Calu3 (cell line): ENCODE results near the gene PDGFRB. TPM values are rescaled to one million over a fixed set of nuclear protein-coding genes. Genes with fewer than 3 reads are reported as not detected.

Experiments used
- BruUV-seq: library from RNA; stranded (reverse); fragments of 400-500 nt; replicated peaks from 2 replicates; lab custom pipeline; 2021; lab: Mats Ljungman, UMichigan
- CTCF ChIA-PET: fragments of 300-600 bp; sonication (Branson Sonifier 250); formaldehyde crosslinking; loops from one replicate; lab custom pipeline; 2022; ENCODE audit warnings: antibody characterized with exemption; lab: Charles Lee
- DNase-seq: peaks from one replicate; pipeline ENCODE4 v3.0.0; 2022
- H3K27ac Mint-ChIP-seq: one replicate; pipeline ENCODE4 v1.8.0; 2022; ENCODE audit warnings: mixed read lengths; ENCODE audit not compliant: unreplicated experiment
- H3K27me3 Mint-ChIP-seq: one replicate; pipeline ENCODE4 v1.8.0; 2022; ENCODE audit warnings: mixed read lengths; ENCODE audit not compliant: unreplicated experiment
- H3K36me3 Mint-ChIP-seq: one replicate; pipeline ENCODE4 v1.8.0; 2022; ENCODE audit warnings: mild to moderate bottlenecking, moderate library complexity, mixed read lengths; ENCODE audit not compliant: insufficient read depth, unreplicated experiment
- H3K4me1 Mint-ChIP-seq: one replicate; pipeline ENCODE4 v1.8.0; 2022; ENCODE audit warnings: mild to moderate bottlenecking, low read depth, mixed read lengths; ENCODE audit not compliant: unreplicated experiment
- H3K4me3 Mint-ChIP-seq: one replicate; pipeline ENCODE4 v1.8.0; 2022; ENCODE audit warnings: mild to moderate bottlenecking, low read depth, moderate library complexity, mixed read lengths; ENCODE audit not compliant: unreplicated experiment
- H3K9me3 Mint-ChIP-seq: one replicate; pipeline ENCODE4 v1.8.0; 2022; ENCODE audit warnings: low read depth, mixed read lengths; ENCODE audit not compliant: unreplicated experiment
- intact Hi-C: fragments of 100-400 bp; cut with micrococcal nuclease; formaldehyde crosslinking; loops from one replicate; pipeline ENCODE4 v1.10.0; 2022; ENCODE audit not compliant: unreplicated experiment
- total RNA-seq: library from RNA; stranded (reverse); gene quantifications from 2 replicates; pipeline ENCODE4 v1.2.3, GENCODE V29; 2022
- TF ChIP-seq, protein P1 (sequence below): fragments of 200-600 bp; IDR thresholded peaks from one replicate; pipeline ENCODE4 v1.8.0; 2022; ENCODE audit warnings: antibody characterized with exemption; ENCODE audit not compliant: unreplicated experiment

The PDGFRB gene
- total RNA-seq, 1 experiment from 2014 or later: not detected

DNA sequence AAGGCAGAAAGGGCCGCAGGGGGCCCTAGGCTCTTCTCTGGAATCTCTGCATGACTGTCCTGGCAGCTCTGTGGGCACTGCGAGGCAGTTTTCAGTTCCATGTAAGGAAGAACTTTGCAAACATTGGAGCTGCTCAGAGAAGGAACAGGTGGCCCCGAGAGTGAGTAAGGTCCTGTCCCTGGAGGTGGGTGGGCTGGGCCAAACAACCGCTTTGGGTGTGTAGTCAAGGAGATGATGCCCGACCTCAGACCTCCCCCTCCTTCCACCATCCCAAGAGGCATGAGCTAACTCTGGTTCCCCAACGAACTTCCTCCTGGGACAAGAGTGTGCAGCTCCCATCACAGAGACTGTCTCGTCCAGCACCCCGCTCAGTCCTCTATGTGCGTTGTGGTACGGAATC, 89.8 kb downstream of the PDGFRB start:
- DNase-seq: no peak
- peaks cover 8% of the 10 kb centered on the region for H3K4me1 Mint-ChIP-seq
- H3K4me3 Mint-ChIP-seq: no peak overlapping the region
- no peak overlapping the region for H3K27ac Mint-ChIP-seq
- H3K36me3 Mint-ChIP-seq: no peaks in the 10 kb centered on the region
- CTCF ChIA-PET: interaction anchor here (0.8 kb wide), 1 partner anchor 9 kb away, joined by 3 read pairs; no protein-coding TSS in a partner anchor
- TF ChIP-seq, protein P1, sequence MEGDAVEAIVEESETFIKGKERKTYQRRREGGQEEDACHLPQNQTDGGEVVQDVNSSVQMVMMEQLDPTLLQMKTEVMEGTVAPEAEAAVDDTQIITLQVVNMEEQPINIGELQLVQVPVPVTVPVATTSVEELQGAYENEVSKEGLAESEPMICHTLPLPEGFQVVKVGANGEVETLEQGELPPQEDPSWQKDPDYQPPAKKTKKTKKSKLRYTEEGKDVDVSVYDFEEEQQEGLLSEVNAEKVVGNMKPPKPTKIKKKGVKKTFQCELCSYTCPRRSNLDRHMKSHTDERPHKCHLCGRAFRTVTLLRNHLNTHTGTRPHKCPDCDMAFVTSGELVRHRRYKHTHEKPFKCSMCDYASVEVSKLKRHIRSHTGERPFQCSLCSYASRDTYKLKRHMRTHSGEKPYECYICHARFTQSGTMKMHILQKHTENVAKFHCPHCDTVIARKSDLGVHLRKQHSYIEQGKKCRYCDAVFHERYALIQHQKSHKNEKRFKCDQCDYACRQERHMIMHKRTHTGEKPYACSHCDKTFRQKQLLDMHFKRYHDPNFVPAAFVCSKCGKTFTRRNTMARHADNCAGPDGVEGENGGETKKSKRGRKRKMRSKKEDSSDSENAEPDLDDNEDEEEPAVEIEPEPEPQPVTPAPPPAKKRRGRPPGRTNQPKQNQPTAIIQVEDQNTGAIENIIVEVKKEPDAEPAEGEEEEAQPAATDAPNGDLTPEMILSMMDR: no peak
- BruUV-seq: no TSS peak
- intact Hi-C loops: no loop called here
- H3K27me3 Mint-ChIP-seq: peaks cover 59% of the 10 kb centered on the region
- H3K9me3 Mint-ChIP-seq: no peaks in the 10 kb centered on the region

DNA sequence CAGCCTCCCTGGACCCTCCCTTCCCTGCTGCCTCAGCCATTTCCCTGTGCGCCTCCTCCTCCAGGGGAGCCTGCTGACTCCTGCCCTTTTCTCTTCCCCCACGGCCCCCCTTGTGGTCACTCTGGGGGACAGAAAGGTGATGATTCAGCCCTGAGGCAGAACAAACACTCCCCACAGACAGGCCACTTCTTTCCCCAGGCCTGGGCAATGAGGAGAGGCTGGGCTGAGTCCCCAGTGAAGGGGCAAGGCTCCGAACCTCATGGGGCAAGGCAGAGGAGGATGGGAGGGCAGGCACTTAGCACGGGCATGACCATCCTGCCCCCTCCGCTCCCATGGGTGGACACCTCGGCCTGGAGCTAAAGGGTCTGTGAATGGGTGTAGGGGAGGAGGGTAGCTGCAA, 90.3 kb downstream of the PDGFRB start:
- intact Hi-C loops: no loop called here
- no TSS peak for BruUV-seq
- DNase-seq: no peak
- H3K27ac Mint-ChIP-seq: no peak overlapping the region
- TF ChIP-seq, protein P1: no peak
- no peaks in the 10 kb centered on the region for H3K36me3 Mint-ChIP-seq
- H3K4me3 Mint-ChIP-seq: no peak overlapping the region
- peaks cover 8% of the 10 kb centered on the region for H3K4me1 Mint-ChIP-seq
- CTCF ChIA-PET: interaction anchor here (0.8 kb wide), 1 partner anchor 9 kb away, joined by 3 read pairs; no protein-coding TSS in a partner anchor
- H3K27me3 Mint-ChIP-seq: peaks cover 59% of the 10 kb centered on the region
- no peaks in the 10 kb centered on the region for H3K9me3 Mint-ChIP-seq

GRCh38 chr5:150064681-150065220, 90.9 kb downstream of the PDGFRB start:
- TF ChIP-seq, protein P1: no peak
- H3K4me1 Mint-ChIP-seq: peaks cover 8% of the 10 kb centered on the region
- H3K27me3 Mint-ChIP-seq: peaks cover 59% of the 10 kb centered on the region
- H3K9me3 Mint-ChIP-seq: no peaks in the 10 kb centered on the region
- no peak overlapping the region for H3K27ac Mint-ChIP-seq
- CTCF ChIA-PET: no interaction called here
- no peaks in the 10 kb centered on the region for H3K36me3 Mint-ChIP-seq
- no peak for DNase-seq
- no TSS peak for BruUV-seq
- no peak overlapping the region for H3K4me3 Mint-ChIP-seq
- intact Hi-C loops: no loop called here

Other genes starting within 250 kb of the PDGFRB start
- not detected in 2 replicates for gene PDE6A, start 211.1 kb downstream of the PDGFRB start, total RNA-seq
- gene SLC26A2, start 195.1 kb downstream of the PDGFRB start, total RNA-seq: 17.3 and 34.6 TPM in 2 replicates
- gene TIGD6, start 155.2 kb downstream of the PDGFRB start, total RNA-seq: 5.0 and 5.2 TPM in 2 replicates
- gene HMGXB3, start 155.1 kb downstream of the PDGFRB start, total RNA-seq: 55.9 and 58.2 TPM in 2 replicates
- gene CSF1R, start 69.3 kb downstream of the PDGFRB start, total RNA-seq: not detected in 2 replicates
- gene CDX1, start 10.9 kb upstream of the PDGFRB start, total RNA-seq: not detected in 2 replicates
- not detected in 2 replicates for gene SLC6A7, start 34.2 kb upstream of the PDGFRB start, total RNA-seq
- gene CAMK2A, start 133.9 kb upstream of the PDGFRB start, total RNA-seq: not detected in 2 replicates
- gene ARSI, start 147.1 kb upstream of the PDGFRB start, total RNA-seq: 0.71 and 0.93 TPM in 2 replicates
- gene TCOF1, start 201.9 kb upstream of the PDGFRB start, total RNA-seq: 96.1 and 106 TPM in 2 replicates